Fibroblast of skin of left biceps (primary cell): ENCODE results near the gene PAPPA.

Experiments
- DNase-seq, 2 experiments: peaks; one replicate each; pipeline ENCODE4 v3.0.0-alpha.2; 2013; ENCODE audit warnings: low read depth in 2 of 2

PAPPA gene

GRCh38 chr9:116152941-116153764 is 438 bp upstream of the PAPPA start:
- DNase-seq = peak; percentile 76 to 78

GRCh38 chr9:116154334-116154975 is 864 bp downstream of the PAPPA start:
- DNase-seq = no peak

- no peak for DNase-seq
Measured at GRCh38 chr9:116154976-116155697, 1.5 kb downstream of the PAPPA start.

GRCh38 chr9:116155698-116156039 is 2.1 kb downstream of the PAPPA start:
- no peak for DNase-seq

- peak; percentile 65 to 68 for DNase-seq
Measured at GRCh38 chr9:116156621-116157314, 3.2 kb downstream of the PAPPA start.

GRCh38 chr9:116157436-116158138 is 4.0 kb downstream of the PAPPA start:
- no peak for DNase-seq

- no peak for DNase-seq
Measured at GRCh38 chr9:116160676-116161571, 7.3 kb downstream of the PAPPA start.

- no peak for DNase-seq
Measured at GRCh38 chr9:116162241-116162781, 8.7 kb downstream of the PAPPA start.

GRCh38 chr9:116163293-116164055 is 9.9 kb downstream of the PAPPA start:
- no peak for DNase-seq

- DNase-seq = no peak
Measured at GRCh38 chr9:116165912-116166311, 12.3 kb downstream of the PAPPA start.

GRCh38 chr9:116166713-116167112 is 13.1 kb downstream of the PAPPA start:
- no peak for DNase-seq

- DNase-seq = no peak
Measured at GRCh38 chr9:116168231-116168630, 14.6 kb downstream of the PAPPA start.

GRCh38 chr9:116172216-116172615 is 18.6 kb downstream of the PAPPA start:
- no peak for DNase-seq

- DNase-seq = no peak
Measured at GRCh38 chr9:116174347-116174746, 20.8 kb downstream of the PAPPA start.

- no peak for DNase-seq
Measured at GRCh38 chr9:116175614-116176013, 22.0 kb downstream of the PAPPA start.

- DNase-seq = no peak
Measured at GRCh38 chr9:116178481-116179211, 25.1 kb downstream of the PAPPA start.

GRCh38 chr9:116179568-116179967 is 26.0 kb downstream of the PAPPA start:
- no peak for DNase-seq

GRCh38 chr9:116181853-116182610 is 28.4 kb downstream of the PAPPA start:
- DNase-seq = peak in 1 of 2 experiments; percentile 16
